WTC11 (cell line): ENCODE results near the gene RFX6. TPM values are rescaled to one million over a fixed set of nuclear protein-coding genes. Genes with fewer than 3 reads are reported as not detected.

Experiments used
- ATAC-seq: fragments of 200-7000 bp; cut with Tn5 transposase; 2 replicates; pipeline ENCODE4 v1.10.0; 2021; ENCODE audit warnings: mild to moderate bottlenecking, moderate library complexity
- CTCF ChIA-PET: fragments of 300-600 bp; sonication (Branson Sonifier 250); formaldehyde crosslinking; loops from one replicate; lab custom pipeline; 2021; ENCODE audit warnings: antibody characterized with exemption; lab: Charles Lee
- POLR2A ChIA-PET: fragments of 350-600 bp; sonication (Branson Sonifier 250); formaldehyde crosslinking; loops from one replicate; lab custom pipeline; 2021; ENCODE audit warnings: antibody characterized with exemption; lab: Charles Lee
- DNase-seq: peaks from one replicate; pipeline ENCODE4 v3.0.0; 2021; ENCODE audit warnings: low spot score
- H3K27ac Mint-ChIP-seq: 2 replicates; pipeline ENCODE4 v1.8.0; 2021; ENCODE audit warnings: mixed read lengths
- H3K27me3 Mint-ChIP-seq: 2 replicates; pipeline ENCODE4 v1.8.0; 2021; ENCODE audit warnings: low read depth, mild to moderate bottlenecking, moderate library complexity, mixed read lengths
- H3K36me3 Mint-ChIP-seq: 2 replicates; pipeline ENCODE4 v1.8.0; 2021; ENCODE audit warnings: mixed read lengths
- H3K4me1 Mint-ChIP-seq: 2 replicates; pipeline ENCODE4 v1.8.0; 2022; ENCODE audit warnings: mixed read lengths
- H3K4me3 Mint-ChIP-seq: 2 replicates; pipeline ENCODE4 v1.8.0; 2021; ENCODE audit warnings: mild to moderate bottlenecking, moderate library complexity, mixed read lengths
- H3K9me3 Mint-ChIP-seq: 2 replicates; pipeline ENCODE4 v1.8.0; 2021; ENCODE audit warnings: mixed read lengths
- ELF4 ChIP-seq: sonication (generic); formaldehyde crosslinking; IDR thresholded peaks from 2 replicates; pipeline ENCODE4 v1.8.1; 2022; ENCODE audit warnings: low read depth, mild to moderate bottlenecking, moderate library complexity, missing genetic modification reagents
- ETV6 ChIP-seq: sonication (generic); formaldehyde crosslinking; IDR thresholded peaks from 2 replicates; pipeline ENCODE4 v1.8.1; 2022; ENCODE audit warnings: mild to moderate bottlenecking, missing genetic modification reagents
- FOXP1 ChIP-seq: sonication (generic); formaldehyde crosslinking; IDR thresholded peaks from 2 replicates; pipeline ENCODE4 v1.8.0; 2022; ENCODE audit warnings: missing genetic modification reagents, mild to moderate bottlenecking, moderate library complexity, borderline replicate concordance
- GRHL2 ChIP-seq: fragments of 250-450 bp; sonication (Bioruptor Pico); IDR thresholded peaks from 2 replicates; pipeline ENCODE4 v1.8.0; 2022; ENCODE audit warnings: mild to moderate bottlenecking, moderate library complexity; ENCODE audit not compliant: insufficient replicate concordance, severe bottlenecking
- GTF2I ChIP-seq: fragments of 250-450 bp; sonication (Bioruptor Pico); conservative IDR thresholded peaks from 2 replicates; pipeline ENCODE4 v1.4.0; 2021; ENCODE audit warnings: mild to moderate bottlenecking
- IRF1 ChIP-seq: sonication (generic); formaldehyde crosslinking; IDR thresholded peaks from 2 replicates; pipeline ENCODE4 v1.8.0; 2023; ENCODE audit warnings: missing genetic modification reagents
- JAZF1 ChIP-seq: fragments of 250-450 bp; sonication (Bioruptor Pico); IDR thresholded peaks from 2 replicates; pipeline ENCODE4 v1.9.0; 2021; ENCODE audit warnings: moderate library complexity, mild to moderate bottlenecking, inconsistent platforms
- JUN ChIP-seq: sonication (generic); formaldehyde crosslinking; IDR thresholded peaks from 2 replicates; pipeline ENCODE4 v1.8.0; 2023; ENCODE audit warnings: mild to moderate bottlenecking, missing genetic modification reagents
- MAX ChIP-seq: sonication (generic); formaldehyde crosslinking; IDR thresholded peaks from 2 replicates; pipeline ENCODE4 v1.8.0; 2022; ENCODE audit warnings: mild to moderate bottlenecking, missing genetic modification reagents
- NR2C2 ChIP-seq: sonication (generic); formaldehyde crosslinking; IDR thresholded peaks from 2 replicates; pipeline ENCODE4 v1.8.0; 2022; ENCODE audit warnings: mild to moderate bottlenecking, missing genetic modification reagents
- OVOL2 ChIP-seq: fragments of 250-450 bp; sonication (Bioruptor Pico); IDR thresholded peaks from 2 replicates; pipeline ENCODE4 v1.9.0; 2021; ENCODE audit warnings: mild to moderate bottlenecking, borderline replicate concordance
- SMAD3 ChIP-seq: sonication (generic); formaldehyde crosslinking; IDR thresholded peaks from 2 replicates; pipeline ENCODE4 v1.8.0; 2022; ENCODE audit warnings: missing genetic modification reagents, mild to moderate bottlenecking, borderline replicate concordance
- SMAD4 ChIP-seq: sonication (generic); formaldehyde crosslinking; IDR thresholded peaks from 2 replicates; pipeline ENCODE4 v1.8.0; 2022; ENCODE audit warnings: mild to moderate bottlenecking, missing genetic modification reagents
- TP53 ChIP-seq: sonication (generic); formaldehyde crosslinking; IDR thresholded peaks from 2 replicates; pipeline ENCODE4 v1.8.1; 2023; ENCODE audit warnings: mild to moderate bottlenecking, missing genetic modification reagents
- ZNF396 ChIP-seq: fragments of 250-450 bp; sonication (Bioruptor Pico); IDR thresholded peaks from 2 replicates; pipeline ENCODE4 v1.8.0; 2021; ENCODE audit warnings: mild to moderate bottlenecking, moderate library complexity, borderline replicate concordance
- ZNF671 ChIP-seq: fragments of 250-450 bp; sonication (Bioruptor Pico); IDR thresholded peaks from 2 replicates; pipeline ENCODE4 v1.8.0; 2021; ENCODE audit warnings: mild to moderate bottlenecking
- total RNA-seq: library from RNA; stranded (reverse); gene quantifications from 3 replicates; pipeline ENCODE4 v1.2.3, GENCODE V29; 2021
- TF ChIP-seq, protein P1 (sequence below): fragments of 250-450 bp; sonication (Bioruptor Pico); IDR thresholded peaks from 2 replicates; pipeline ENCODE4 v1.9.0; 2021; ENCODE audit warnings: mild to moderate bottlenecking, borderline replicate concordance
- TF ChIP-seq, protein P2 (sequence below): fragments of 250-450 bp; sonication (Bioruptor Pico); IDR thresholded peaks from 2 replicates; pipeline ENCODE4 v2.1.2; 2022; ENCODE audit warnings: mild to moderate bottlenecking, moderate library complexity
- TF ChIP-seq, protein P3 (sequence below): fragments of 250-450 bp; sonication (Bioruptor Pico); IDR thresholded peaks from 2 replicates; pipeline ENCODE4 v1.9.0; 2021; ENCODE audit warnings: mild to moderate bottlenecking
- TF ChIP-seq, protein P4 (sequence below): fragments of 250-450 bp; sonication (Bioruptor Pico); IDR thresholded peaks from 2 replicates; pipeline ENCODE4 v1.8.0; 2021; ENCODE audit warnings: mild to moderate bottlenecking
- TF ChIP-seq, protein P5 (sequence below): sonication (generic); formaldehyde crosslinking; IDR thresholded peaks from 2 replicates; pipeline ENCODE4 v1.8.1; 2022; ENCODE audit warnings: mild to moderate bottlenecking, missing genetic modification reagents, moderate library complexity, borderline replicate concordance

Gene RFX6
- total RNA-seq, 1 experiment from 2014 or later, result not detected

DNA sequence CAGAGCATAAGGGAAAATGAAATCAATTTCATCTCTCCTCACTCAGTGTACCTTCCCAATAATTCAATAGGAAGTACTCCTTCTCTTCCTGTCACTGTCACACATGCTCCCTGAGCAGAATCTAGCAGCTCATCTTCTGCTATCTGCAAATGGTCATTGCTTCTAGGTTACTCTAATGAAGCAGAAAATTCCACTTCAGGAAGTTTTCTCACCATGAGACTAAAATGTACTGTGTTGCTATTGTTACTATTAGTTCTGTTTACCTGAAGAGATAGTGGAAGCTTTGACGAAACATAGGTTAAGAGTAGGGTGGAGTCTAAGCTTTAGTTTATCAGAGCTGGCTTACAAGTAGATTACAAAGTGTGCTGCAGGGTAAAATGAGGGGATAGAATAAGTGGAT is 52.8 kb downstream of the RFX6 start:
- peaks cover 10% of the 10 kb centered on the region for H3K4me1 Mint-ChIP-seq
- POLR2A ChIA-PET, result no interaction called here
- TF ChIP-seq GRHL2 (CRISPR knock-in tag) (no peak), OVOL2 (CRISPR knock-in tag) (no peak), FOXP1 (CRISPR knock-in tag) (no peak), TP53 (CRISPR knock-in tag) (no peak), GTF2I (CRISPR knock-in tag) (no peak), JUN (CRISPR knock-in tag) (no peak), SMAD3 (no peak), SMAD4 (CRISPR knock-in tag) (no peak), MAX (CRISPR knock-in tag) (no peak), ELF4 (CRISPR knock-in tag) (no peak)
- TF ChIP-seq, protein P1, sequence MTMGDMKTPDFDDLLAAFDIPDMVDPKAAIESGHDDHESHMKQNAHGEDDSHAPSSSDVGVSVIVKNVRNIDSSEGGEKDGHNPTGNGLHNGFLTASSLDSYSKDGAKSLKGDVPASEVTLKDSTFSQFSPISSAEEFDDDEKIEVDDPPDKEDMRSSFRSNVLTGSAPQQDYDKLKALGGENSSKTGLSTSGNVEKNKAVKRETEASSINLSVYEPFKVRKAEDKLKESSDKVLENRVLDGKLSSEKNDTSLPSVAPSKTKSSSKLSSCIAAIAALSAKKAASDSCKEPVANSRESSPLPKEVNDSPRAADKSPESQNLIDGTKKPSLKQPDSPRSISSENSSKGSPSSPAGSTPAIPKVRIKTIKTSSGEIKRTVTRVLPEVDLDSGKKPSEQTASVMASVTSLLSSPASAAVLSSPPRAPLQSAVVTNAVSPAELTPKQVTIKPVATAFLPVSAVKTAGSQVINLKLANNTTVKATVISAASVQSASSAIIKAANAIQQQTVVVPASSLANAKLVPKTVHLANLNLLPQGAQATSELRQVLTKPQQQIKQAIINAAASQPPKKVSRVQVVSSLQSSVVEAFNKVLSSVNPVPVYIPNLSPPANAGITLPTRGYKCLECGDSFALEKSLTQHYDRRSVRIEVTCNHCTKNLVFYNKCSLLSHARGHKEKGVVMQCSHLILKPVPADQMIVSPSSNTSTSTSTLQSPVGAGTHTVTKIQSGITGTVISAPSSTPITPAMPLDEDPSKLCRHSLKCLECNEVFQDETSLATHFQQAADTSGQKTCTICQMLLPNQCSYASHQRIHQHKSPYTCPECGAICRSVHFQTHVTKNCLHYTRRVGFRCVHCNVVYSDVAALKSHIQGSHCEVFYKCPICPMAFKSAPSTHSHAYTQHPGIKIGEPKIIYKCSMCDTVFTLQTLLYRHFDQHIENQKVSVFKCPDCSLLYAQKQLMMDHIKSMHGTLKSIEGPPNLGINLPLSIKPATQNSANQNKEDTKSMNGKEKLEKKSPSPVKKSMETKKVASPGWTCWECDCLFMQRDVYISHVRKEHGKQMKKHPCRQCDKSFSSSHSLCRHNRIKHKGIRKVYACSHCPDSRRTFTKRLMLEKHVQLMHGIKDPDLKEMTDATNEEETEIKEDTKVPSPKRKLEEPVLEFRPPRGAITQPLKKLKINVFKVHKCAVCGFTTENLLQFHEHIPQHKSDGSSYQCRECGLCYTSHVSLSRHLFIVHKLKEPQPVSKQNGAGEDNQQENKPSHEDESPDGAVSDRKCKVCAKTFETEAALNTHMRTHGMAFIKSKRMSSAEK (CRISPR knock-in tag), result no peak
- TF ChIP-seq, protein P2, sequence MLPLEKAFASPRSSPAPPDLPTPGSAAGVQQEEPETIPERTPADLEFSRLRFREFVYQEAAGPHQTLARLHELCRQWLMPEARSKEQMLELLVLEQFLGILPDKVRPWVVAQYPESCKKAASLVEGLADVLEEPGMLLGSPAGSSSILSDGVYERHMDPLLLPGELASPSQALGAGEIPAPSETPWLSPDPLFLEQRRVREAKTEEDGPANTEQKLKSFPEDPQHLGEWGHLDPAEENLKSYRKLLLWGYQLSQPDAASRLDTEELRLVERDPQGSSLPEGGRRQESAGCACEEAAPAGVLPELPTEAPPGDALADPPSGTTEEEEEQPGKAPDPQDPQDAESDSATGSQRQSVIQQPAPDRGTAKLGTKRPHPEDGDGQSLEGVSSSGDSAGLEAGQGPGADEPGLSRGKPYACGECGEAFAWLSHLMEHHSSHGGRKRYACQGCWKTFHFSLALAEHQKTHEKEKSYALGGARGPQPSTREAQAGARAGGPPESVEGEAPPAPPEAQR, result no peak
- TF ChIP-seq, protein P3, sequence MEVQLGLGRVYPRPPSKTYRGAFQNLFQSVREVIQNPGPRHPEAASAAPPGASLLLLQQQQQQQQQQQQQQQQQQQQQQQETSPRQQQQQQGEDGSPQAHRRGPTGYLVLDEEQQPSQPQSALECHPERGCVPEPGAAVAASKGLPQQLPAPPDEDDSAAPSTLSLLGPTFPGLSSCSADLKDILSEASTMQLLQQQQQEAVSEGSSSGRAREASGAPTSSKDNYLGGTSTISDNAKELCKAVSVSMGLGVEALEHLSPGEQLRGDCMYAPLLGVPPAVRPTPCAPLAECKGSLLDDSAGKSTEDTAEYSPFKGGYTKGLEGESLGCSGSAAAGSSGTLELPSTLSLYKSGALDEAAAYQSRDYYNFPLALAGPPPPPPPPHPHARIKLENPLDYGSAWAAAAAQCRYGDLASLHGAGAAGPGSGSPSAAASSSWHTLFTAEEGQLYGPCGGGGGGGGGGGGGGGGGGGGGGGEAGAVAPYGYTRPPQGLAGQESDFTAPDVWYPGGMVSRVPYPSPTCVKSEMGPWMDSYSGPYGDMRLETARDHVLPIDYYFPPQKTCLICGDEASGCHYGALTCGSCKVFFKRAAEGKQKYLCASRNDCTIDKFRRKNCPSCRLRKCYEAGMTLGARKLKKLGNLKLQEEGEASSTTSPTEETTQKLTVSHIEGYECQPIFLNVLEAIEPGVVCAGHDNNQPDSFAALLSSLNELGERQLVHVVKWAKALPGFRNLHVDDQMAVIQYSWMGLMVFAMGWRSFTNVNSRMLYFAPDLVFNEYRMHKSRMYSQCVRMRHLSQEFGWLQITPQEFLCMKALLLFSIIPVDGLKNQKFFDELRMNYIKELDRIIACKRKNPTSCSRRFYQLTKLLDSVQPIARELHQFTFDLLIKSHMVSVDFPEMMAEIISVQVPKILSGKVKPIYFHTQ (CRISPR knock-in tag), result no peak
- H3K27me3 Mint-ChIP-seq, result no peaks in the 10 kb centered on the region
- CTCF ChIA-PET, result no interaction called here
- DNase-seq (no peak), ATAC-seq (no peak)
- H3K9me3 Mint-ChIP-seq, result no peaks in the 10 kb centered on the region
- H3K4me3 Mint-ChIP-seq, result no peak overlapping the region
- no peaks in the 10 kb centered on the region for H3K36me3 Mint-ChIP-seq
- no peak overlapping the region for H3K27ac Mint-ChIP-seq

DNA sequence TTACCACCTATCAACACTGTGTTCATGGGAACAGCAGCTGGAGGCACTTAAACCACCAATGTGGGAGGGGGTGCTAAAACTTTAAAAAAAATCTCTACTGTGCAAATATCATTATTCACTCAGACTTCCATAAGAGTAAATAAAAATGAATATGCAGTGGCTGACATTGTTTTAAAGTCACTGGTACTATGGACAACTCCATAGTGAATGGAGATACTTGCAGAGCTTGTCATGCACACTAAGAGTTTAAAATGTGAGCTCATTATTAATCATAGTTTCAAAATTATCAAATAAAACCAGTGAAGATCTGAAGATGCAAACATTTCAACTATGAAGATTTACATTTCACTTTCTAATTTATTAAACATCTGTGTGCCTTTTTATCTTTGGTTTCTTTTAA is 54.4 kb downstream of the RFX6 start:
- ATAC-seq, result no peak
- CTCF ChIA-PET, result no interaction called here
- TF ChIP-seq IRF1 (no peak), ETV6 (CRISPR knock-in tag) (no peak), ZNF396 (CRISPR knock-in tag) (no peak), JAZF1 (no peak), NR2C2 (no peak), ZNF671 (CRISPR knock-in tag) (no peak)
- TF ChIP-seq, protein P4, sequence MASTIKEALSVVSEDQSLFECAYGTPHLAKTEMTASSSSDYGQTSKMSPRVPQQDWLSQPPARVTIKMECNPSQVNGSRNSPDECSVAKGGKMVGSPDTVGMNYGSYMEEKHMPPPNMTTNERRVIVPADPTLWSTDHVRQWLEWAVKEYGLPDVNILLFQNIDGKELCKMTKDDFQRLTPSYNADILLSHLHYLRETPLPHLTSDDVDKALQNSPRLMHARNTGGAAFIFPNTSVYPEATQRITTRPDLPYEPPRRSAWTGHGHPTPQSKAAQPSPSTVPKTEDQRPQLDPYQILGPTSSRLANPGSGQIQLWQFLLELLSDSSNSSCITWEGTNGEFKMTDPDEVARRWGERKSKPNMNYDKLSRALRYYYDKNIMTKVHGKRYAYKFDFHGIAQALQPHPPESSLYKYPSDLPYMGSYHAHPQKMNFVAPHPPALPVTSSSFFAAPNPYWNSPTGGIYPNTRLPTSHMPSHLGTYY, result no peak
- TF ChIP-seq, protein P5, sequence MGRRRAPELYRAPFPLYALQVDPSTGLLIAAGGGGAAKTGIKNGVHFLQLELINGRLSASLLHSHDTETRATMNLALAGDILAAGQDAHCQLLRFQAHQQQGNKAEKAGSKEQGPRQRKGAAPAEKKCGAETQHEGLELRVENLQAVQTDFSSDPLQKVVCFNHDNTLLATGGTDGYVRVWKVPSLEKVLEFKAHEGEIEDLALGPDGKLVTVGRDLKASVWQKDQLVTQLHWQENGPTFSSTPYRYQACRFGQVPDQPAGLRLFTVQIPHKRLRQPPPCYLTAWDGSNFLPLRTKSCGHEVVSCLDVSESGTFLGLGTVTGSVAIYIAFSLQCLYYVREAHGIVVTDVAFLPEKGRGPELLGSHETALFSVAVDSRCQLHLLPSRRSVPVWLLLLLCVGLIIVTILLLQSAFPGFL, result no peak

More for the DNA sequence above, 54.4 kb downstream of the RFX6 start:
- Mint-ChIP-seq H3K27me3 (no peaks in the 10 kb centered on the region), H3K4me3 (no peak overlapping the region), H3K9me3 (no peaks in the 10 kb centered on the region), H3K36me3 (no peaks in the 10 kb centered on the region), H3K27ac (no peak overlapping the region), H3K4me1 (peaks cover 10% of the 10 kb centered on the region)
- no peak for DNase-seq
- POLR2A ChIA-PET, result no interaction called here
